Stimulated activated CD4-positive, alpha-beta T cell treated with anti-CD3 and anti-CD28 coated beads, Interleukin-1b, Interleukin-23, amount 100 ng/mL, for 4 hours (primary cell): Measurements from ENCODE around the gene ESAM.
"Not testable (repeated sequence)": the region's sequence is repeated elsewhere in the genome, so short reads cannot be mapped to it uniquely, and the experiment has no call there.

ENCODE experiments used
- DNase-seq, 2 donors: peaks; one replicate each; pipeline ENCODE4 v3.0.0-alpha.2; 2020; ENCODE audit warnings: low read depth in 2 of 2

The ESAM gene

DNA sequence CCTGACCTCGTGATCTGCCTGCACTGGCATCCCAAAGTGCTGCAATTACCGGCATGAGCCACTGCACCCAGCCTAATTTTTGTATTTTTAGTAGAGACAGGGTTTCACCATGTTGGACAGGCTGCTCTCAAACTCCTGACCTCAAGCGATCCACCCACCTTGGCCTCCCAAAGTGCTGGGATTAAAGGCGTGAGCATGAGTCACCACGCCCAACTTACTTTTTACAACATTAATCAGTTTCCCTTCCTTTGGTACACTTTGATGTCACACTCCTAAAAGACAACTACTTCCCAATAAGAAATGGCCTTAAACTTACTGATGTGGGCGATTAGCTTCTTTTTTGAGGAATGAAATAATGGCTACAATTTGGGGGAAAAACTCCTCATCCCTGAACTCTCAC is 8.9 kb upstream of the ESAM start:
- not testable (repeated sequence) for DNase-seq

DNA sequence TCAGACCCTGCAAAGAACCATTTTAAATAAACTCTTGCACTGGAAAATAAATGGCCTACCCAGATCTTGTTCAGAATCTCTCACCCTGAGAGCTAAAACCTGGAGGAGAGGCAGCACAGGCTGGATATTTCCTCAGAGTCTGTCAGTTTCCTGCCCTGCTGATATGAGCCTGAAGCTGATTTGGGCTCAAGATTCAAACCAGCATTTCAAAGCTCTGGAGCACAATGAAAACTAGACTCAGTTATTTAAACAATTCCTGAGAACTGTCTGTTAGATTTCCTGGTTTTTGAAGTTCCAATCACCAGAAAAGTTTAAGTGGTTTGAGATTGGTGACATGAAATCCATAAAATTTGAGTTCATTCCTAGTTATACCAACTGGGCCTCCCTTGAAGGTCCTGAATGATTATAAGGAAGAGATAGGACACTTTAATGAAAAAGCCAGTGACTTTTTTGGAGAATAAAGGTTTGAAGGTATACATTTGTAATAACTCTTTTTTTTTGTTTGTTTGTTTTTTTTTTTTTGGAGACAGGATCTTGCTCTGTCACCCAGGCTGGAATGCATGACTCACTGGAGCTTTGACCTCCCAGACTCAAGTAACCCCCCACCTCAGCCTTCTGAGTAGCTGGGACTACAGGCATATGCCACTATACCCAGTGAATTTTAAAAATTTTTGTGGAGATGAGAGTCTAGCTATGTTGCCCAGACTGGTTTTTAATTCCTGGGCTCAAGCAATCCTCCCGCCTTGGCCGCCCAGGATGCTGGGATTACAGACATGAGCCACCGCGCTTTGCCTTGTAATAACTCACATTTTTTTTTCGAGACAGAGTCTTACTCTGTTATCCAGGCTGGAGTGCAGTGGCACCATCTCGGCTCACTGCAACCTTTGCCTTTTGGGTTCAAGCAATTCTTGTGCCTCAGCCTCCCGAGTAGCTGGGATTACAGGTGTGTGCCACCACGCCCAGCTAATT is 8.0 kb upstream of the ESAM start:
- DNase-seq, result no peak

DNA sequence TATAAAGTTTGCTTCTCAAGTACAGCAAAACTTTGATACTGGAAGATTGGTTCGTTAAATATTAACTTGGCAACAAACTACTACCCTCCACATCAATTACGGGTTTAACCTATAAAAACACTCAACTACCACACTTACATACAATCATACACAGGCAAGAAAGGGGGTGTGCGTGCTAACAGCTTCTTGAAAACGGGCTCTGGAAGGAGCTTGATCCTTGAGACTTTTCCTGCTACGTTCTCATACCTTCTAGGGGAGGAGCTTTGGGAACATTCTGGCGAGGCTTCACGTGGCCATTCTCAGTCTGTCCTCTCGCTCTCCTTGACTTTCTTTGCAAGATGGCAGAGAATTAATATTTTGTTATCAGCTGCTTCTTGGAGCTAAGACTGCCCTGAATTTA is 6.8 kb upstream of the ESAM start:
- no peak for DNase-seq

DNA sequence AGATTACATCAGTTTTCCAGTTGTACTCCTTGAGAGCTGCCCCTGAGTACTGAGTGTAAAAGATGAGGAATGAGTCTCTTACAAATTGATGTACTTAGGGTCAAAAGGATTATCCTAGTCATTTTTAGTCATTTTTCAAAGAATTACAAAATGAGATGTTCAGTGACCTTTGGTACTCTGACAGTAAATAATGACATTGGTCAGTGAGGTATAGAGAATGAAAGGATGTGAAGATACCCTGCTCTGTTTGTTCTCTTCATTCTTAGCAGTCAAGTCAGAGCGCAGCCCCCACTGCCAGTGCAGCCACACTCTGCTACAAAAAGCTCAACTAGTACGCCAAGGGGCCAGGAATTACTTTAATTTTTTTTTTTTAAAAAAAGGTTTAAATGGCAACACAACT is 4.1 kb upstream of the ESAM start:
- no peak for DNase-seq

DNA sequence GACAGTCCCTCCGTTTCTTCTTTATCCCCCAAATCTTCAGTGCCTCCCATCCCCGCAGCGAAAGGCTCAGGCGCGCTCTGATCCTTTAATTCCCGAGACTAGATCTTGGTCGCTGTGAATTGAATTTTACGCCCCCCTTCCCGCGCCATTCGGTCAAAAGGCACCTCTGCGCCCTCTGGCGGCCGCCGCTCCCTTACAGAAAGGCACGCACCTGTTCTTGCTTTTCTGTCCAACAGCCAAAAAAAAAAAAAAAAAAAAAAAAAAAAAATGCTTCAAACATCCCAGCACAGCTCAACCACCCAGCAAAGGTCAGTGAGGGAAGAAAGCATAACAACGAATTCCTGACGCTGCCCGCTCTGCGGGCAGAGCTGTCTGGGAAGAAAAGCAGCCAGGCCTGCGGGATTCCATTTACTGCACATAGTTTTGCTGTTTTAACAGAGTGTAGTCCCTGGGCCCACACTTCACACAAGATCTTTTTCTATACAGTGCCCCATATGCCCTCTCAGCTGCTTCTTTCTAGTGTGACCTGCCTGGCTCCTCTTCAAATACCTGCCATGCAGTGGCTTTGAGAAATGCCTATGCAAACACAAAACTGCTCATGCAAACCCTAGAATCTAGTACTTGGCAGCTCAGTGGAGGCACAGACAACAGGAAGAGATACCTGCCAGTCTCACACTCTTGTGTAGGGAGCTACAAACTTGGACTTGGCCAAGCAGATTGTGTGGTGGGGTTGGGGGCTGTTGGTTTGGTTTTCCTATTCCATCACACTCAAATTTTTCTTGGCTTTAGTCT is 1.3 kb upstream of the ESAM start:
- DNase-seq, result peak; percentile 82 to 85

DNA sequence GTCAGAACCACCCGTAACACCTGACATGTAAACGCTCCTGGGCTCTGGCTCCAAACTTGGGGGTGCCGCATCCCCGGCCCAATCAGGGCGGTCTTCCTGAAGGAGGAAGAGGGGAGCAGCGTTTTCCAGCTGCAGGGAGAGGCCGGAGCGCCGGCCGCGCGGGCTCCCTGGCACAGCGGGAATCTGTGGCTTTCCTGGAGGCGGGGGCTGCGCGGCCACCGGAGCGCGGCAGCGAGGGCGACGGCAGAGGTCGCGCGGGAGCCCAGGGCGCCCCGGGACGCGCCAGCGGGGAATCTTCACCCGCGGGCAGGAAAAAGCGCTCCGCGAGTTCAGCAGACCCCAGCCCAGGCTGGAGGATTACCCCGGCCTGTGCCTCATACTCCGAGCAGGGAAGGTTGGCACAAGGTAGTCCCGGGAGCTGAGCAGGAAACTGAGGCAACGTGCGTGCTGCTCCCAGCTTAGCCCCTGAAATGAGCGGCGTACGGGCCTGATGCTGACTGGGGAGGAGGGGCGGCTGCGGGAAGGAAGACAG is 600 bp upstream of the ESAM start:
- peak in 1 of 2 donors; percentile 26 for DNase-seq

DNA sequence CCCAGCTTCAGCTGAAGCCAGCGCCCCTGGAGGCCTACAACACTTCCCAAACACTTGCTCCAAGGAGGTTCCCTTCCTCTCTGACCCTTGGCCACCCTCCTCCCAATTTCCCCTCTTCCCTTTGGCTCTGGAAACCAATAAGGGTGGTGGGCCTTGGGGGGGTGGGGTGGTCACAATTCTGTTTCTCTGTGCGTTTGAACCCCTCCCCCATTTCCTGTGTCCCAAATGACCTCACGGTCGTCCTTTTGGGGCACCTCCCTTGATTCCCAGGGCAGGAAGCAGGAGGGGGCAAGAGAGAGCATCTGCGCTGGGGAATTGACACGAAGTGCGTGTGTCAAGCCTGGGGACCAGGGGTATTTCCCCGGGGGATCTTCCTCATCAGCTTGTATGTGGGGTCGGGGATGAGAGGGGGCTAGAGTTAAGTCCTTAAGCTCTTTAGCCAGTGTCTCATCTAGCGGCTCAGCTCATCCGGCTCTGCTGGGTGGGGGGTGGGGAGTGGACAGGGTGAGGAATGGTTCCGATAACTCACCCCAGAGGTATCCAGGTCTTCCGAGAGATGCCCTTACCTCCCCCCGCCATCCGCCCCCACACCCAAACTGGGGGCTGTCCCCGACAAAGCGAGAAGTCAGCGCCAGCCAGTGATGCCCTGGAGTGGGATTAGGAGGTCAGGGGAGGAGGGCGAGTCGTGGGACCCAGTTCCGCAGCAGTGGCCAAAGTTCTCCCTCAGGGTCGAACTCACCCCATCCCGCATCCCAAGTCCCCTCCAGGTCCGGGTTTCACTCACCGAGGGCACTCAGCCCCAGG is 587 bp downstream of the ESAM start:
- no peak for DNase-seq

DNA sequence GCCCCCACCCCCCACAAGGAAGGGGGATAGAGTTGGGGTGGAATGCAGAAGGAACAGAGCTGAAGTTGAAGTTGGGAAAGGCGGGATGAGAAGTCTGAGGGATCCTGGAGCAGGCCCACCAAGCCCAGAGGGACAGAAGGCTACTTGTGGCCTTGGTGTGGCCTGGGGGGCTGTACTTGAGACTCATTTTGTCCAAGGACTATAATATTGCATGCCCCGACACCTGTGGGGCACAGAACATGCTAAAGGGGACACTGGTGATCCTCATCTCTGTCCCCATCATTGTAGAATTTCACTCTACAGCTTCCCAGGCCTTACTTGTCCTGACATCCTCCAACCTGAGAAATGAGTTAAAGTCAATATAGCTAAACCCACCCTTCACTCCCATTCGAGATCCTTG is 1.3 kb downstream of the ESAM start:
- DNase-seq, result no peak

DNA sequence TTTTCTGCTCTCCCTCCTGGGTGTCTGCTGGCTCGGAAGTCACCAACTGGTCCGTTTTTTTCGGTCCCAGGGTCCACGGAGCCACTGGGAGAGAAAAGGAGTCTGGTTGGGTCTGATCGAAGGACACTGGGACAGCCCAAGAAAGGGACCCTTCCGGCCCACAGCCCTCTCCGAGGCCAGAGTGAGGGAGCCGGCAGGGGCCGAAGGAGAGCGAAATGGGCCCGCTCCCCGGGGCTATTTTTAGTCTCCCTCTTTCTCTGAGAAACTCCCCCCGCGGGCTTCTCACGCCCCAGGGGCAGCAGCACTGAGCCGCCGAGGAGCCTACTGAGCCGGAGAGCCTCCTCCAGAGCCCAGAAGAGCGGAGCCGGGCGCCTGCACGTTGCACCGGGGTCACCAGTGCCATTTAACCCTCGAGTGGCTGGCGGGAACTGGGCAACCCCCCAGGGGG is 1.9 kb downstream of the ESAM start:
- no peak for DNase-seq

DNA sequence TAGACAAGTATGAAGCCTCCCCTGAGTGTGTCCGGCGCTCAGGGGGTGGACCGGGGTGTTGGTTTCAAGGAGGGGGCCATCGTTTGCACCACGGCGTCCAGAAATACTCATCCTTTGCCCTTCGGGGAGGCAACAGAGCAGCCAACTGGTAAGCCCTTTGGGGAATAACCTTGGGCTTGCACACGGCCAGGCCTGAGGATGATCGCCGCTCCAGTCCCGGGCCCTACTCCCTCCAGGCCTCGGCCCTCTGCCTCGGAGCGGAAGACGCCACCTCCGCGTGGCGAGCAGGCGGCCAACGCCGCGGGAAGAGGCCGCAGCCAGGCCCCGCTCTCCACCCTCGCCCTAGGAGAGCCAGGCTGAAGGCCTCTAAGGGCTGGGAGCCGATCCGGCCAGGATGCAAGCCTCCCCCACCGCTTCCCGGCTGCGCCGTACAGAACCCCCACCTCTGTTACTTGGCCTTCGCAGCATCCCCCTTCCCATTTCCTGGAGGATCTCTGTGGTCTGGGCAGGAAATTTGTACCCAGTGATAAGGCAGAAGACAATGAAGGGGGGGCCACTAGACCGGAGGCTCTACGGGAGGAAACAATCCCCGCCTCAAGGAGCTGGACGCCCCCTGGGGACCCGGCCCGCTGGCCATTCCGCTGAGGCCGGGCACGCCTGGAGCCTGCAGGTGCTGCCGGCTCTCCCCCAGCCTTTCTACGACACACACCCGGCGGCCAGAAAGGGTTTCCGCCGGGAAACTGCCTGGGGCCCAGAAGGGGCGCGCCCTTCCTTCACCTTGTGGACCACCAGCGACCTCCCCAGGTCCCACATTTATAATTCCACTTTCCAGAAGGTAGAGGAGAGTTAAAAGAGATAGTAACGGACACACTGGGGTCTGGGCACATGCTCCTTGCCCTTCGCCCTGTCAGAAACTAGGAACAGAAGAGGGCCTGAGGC is 2.6 kb downstream of the ESAM start:
- no peak for DNase-seq

DNA sequence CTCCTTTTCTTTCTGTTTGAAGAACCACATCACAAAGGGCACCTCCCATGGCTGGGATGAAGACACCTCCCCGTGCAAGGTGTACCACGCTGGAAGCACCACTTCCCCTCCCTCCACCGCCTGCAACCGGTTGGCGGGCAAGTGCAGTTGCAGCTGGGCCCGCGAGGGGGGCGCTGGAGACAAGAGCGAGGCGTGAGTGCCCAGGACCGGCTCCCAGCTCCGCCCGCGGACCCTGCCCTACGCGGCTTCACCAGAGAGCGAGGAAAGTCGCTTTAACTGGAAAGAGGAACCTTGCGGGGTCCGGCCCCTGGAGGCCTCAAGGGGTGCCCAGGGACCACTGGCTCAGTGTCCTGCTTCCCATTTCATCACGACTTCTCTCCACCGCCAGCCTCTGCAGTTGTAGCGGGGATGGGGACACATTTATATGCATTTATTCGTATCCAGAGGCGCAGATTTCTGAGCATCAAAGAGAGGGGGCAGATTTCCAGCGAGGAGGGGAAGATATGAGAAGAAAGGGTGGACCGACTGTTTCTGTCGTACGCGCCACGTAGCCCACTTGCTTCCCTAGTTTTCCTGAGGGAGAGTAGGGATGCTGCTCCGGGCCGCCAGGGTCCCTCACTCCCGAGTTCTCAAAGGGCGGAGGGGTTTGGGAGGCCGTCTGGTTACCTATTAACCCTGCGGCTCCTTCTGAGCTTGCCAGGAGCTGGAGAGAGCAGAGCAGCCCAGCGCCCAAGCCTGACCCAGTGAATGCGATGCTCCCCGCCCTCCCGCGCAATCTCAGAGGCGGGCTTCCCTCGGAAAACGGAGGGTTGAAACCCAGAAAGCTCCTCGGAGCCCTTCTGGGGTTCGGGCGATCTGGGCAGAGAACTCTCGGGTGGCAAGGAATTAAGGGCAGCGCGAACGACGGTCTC is 3.5 kb downstream of the ESAM start:
- DNase-seq, result peak; percentile 43 to 59

DNA sequence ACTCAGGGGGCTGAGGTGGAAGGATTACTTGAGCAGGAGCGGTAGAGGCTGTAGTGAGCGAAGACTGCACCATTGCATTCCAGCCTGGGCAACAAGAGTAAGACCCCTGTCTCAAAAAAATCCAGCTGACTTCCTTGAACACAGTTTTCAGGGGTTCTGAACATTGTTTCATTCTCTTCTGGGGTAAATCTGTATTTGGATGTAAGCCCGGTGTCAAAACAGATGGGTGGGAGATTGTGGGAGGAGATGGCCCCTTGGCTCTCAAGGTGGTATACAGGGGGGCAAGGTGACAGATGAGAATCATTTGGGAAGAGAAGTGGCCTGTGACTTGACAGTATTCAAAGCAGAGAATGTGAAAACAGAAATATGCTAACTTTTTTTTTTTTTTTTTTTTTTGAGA is 4.8 kb downstream of the ESAM start:
- DNase-seq, result no peak

DNA sequence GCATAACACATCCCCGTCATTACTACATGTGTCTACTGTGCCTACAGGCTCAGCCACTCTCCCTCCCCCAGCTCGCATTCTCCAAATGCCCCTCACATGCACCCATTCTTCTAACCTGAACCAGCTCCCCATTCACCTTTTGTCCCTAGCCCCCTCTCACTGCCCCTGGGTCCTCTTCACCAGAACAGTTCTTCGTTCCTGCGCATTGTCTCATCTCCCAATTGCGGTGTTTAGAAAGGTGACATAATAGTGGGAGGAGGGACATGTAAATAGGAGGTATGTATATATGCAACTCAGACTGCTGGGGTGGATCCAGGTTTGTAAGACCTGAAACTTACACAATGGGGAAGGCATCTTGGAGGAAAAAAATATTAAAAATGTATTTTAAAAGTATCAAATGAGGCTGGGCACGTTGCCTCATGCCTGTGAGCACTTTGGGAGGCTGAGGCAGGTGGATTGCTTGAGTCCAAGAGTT is 5.3 kb downstream of the ESAM start:
- DNase-seq, result no peak

DNA sequence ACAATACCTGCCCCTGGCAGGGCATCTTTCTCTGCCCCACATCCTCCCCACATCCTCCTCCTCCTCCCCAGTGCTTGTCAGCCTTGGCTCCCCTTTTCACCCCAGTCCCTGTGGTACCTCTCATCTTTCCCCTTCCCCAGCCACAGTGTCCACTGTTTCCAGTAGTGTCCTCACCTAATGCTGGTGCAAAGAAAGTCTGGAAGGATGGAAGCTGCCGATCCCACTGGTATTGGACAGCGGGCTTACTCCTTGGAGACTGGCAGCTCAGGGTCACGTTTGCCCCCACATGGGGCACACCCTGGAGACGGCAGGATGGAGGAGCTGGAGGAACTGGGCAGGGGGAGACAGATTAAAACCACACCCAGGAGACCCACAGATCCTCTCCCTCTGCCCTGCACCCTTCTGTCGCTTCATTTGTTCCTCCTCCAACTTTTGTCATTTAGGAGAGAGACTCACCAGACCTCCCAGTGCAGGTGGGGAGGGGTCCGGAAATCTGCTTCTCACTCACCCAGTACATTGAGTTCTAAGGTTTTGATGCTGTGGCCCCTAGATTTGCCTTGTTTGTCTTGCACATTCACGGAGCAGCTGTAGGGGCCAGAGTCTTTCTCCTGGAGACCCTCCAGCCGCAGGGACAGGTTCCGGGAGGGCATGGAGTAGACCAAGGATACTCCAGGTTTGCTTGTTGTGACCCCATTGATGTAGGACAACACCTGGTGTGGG is 5.9 kb downstream of the ESAM start:
- no peak for DNase-seq

DNA sequence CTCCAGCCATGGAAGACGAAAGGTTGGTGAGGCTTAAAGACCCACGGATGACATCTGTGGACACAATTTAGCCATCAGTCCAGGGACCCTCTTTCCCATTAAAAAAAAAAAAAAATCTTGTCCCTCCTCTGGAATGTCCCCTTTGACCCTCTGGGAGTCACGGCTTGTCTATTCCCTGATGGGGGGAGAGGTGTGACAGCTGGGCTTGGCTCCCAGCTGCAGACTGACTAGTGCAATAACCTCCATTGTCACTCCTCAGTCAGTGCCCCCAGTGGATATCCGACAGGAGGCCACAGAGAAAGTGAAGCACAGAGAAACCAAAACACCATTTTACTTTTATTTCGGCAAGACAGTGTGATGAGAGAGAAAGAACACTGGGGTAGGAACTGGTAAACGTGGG is 7.4 kb downstream of the ESAM start:
- no peak for DNase-seq

DNA sequence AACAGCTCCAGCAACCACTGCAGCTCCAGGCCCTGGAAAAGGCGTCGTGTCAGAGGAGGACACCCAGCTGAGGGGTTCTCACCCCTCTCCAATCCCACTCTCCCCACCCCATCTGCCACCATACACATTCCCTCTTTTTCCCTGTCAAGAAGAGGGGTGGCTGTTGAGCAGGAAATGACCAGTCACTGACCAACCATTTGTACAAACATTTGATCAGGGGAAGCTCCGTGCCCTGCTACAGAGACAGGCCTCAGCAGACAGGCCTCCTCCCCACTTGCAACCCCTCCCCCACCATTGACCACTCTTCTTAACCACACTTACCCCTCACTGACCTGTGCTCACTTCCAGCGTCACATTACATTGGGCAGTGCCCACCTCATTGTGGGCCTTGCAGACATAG is 7.8 kb downstream of the ESAM start:
- DNase-seq, result no peak

DNA sequence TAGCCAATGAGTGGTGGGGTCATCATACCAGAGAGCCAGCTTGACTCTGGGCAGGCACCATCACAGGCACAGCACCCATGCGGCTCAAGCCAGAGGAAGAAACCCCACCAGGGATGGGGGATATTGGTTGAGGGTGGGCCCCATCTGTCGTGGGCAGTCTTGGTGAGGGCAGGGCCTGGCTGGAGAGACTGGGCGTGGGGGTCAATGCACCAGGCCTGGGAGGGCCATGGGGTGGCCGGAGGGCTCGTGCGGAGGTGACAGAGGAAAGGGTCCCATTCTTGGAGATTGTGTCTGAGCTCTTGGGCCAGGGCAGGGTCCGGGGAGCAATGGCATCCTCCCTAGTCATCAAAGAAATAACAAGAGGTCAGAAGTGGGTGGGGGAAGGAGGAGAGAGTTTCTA is 8.5 kb downstream of the ESAM start:
- DNase-seq, result no peak

DNA sequence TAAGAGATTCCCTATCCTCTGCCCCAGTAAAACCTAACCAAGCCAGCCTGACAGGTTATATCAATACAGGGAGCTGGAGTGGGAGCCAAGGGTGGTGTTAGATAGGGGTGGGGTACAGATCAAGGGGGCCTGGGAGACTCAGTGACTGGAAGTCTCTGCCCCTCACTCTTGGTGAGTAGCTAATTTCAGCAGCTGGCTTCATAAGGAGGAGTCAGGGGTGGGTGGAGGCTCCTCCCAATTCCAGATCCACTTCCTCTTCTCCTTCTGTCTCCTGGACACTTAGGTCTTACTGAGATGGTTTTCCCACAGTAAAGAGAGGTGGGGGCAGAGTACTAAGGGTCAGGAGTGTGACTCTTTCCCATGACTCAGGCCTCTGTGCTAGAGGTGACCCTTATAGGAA is 8.9 kb downstream of the ESAM start:
- no peak for DNase-seq
